GM19397 (cell line): ENCODE data around the gene UGT1A1.

ENCODE experiments used
- ATAC-seq: cut with Tn5 transposase; IDR thresholded peaks from one replicate; pipeline ENCODE4 v1.9.1; 2021; ENCODE audit warnings: mild to moderate bottlenecking, moderate library complexity; ENCODE audit not compliant: unreplicated experiment

UGT1A1 gene

GRCh38 chr2:233756429-233757081 lies 3.5 kb upstream of the UGT1A1 start:
- no peak for ATAC-seq

DNA sequence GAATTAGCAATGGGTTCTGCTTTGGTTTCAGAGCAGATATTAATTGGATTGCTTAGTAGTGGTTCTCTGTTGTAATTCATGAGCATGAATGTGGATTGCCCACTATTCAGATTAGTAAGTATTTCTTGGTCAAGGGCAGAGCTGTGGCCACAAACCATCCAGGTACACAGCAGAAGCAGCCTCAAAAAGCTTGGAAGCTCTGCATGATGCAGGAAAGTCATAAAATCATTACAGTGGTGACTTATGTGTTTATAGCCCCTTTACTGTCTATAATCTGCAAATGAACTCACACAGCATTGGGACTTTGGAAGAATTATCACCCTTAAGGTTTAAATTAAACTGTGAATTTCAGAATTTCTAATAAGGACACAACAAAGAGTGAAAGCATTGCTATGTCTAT lies 1.9 kb upstream of the UGT1A1 start:
- ATAC-seq, result no peak

DNA sequence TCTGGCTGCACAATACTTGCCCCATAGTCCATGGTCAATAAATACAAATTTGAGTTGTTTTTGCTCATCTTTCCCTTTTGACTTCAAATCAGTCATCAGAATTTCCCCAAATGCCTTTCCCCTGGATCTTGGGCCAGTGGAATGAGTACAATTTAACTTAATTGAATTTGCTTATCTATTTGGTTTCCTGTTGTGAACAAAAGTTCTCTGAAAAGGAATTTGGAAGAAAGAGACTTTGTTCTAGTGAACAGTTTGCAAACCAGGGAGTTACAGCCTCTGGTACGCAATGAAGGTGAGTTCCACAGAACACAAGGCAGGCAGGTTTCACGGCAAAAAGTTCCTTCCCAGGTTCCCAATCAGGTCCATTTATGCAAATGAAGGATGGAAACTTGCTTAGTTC lies 1.2 kb upstream of the UGT1A1 start:
- ATAC-seq, result no peak

DNA sequence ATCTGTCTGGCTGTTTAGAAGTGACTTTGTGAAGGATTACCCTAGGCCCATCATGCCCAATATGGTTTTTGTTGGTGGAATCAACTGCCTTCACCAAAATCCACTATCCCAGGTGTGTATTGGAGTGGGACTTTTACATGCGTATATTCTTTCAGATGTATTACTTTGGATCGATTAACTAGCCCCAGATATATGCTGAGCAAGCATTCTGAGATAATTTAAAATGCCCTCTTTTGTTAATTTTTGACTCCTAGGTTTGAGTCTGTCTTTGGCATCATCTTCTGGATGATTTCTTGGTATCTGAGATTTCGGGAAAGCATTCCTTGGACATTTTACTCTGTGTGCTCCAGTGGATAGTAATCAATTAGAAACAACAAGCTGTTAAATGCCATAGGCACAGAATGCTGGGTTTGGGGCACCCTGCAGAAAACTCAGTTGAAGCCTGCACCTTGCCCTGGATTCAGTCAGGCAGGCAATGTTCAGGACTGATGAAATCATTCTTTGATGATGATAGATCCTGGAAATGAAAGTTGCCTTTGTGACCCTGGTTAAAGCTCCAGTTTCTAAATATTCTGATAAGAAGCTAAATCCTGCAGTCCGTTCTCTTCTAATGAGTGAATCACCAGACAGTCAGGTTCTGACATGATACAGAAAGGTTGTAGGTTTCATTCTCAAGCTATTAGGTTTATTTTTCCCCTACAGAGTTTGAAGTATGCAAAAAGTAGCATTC lies 1.1 kb downstream of the UGT1A1 start:
- ATAC-seq, result no peak

DNA sequence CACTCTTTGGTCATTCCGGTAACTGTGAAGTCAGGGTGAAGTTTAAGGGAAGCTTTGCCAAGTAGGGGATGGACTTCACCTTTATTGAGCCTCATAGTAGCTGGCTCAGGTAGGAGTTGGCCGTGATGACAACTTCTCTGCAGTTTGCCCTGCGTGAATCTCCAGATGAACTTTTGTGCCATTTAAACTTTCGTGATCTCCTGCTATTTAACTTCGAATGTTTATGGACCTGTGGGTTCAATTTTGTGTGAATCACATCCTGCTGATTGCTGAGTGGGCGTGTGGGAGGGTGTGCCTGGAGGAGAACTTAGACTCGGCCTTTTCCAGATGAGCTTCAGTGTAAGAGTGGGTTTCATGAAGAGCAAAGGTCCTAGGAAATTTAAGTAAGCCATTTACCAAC lies 4.2 kb downstream of the UGT1A1 start:
- no peak for ATAC-seq

DNA sequence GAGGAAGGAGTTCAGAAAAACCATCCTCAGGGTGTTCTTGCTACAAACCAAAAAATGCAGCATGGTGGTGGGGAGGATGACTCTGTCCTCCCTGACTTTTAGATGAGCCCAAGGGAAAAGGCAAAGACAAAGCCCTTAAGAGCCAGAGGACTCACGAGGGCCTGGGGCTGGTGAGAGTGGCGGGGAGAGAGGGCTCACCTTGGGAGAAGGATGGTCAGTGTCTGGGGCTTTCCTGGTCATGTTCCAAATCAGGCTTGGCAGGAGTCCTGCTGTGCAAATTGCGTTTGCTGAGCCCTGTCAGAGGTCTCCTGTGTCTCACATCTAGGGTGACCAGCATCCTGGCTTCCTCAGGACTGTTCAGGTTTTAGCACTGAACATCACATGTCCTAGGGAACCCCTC lies 4.7 kb downstream of the UGT1A1 start:
- no peak for ATAC-seq

DNA sequence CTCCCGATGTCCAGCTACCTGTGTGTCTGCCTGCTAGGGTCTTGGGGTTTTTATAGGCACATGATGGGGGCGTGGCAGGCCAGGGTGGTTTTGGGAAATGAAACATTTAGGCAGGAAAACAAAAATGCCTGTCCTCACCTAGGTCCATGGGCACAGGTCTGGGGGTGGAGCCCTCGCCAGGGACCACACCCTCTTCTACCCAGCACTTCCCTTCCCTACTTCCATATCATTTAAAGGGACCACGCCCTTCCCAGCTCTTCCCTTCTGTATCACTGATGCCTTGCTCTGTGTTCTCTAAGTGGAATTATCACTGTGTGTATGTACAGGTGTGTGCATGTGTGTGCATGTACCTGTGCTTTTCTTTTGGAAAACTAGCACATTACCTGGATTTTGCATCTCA lies 6.3 kb downstream of the UGT1A1 start:
- ATAC-seq, result no peak

- ATAC-seq, result no peak
These were observed 8.0 kb downstream of the UGT1A1 start for GRCh38 chr2:233768076-233768475.

- ATAC-seq, result no peak
These were observed 9.2 kb downstream of the UGT1A1 start for GRCh38 chr2:233769260-233769659.

DNA sequence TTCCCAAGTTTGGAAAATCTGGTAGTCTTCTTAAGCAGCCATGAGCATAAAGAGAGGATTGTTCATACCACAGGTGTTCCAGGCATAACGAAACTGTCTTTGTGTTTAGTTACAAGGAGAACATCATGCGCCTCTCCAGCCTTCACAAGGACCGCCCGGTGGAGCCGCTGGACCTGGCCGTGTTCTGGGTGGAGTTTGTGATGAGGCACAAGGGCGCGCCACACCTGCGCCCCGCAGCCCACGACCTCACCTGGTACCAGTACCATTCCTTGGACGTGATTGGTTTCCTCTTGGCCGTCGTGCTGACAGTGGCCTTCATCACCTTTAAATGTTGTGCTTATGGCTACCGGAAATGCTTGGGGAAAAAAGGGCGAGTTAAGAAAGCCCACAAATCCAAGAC lies 12.1 kb downstream of the UGT1A1 start:
- no peak for ATAC-seq

GRCh38 chr2:233772583-233772982 lies 12.5 kb downstream of the UGT1A1 start:
- ATAC-seq, result no peak

DNA sequence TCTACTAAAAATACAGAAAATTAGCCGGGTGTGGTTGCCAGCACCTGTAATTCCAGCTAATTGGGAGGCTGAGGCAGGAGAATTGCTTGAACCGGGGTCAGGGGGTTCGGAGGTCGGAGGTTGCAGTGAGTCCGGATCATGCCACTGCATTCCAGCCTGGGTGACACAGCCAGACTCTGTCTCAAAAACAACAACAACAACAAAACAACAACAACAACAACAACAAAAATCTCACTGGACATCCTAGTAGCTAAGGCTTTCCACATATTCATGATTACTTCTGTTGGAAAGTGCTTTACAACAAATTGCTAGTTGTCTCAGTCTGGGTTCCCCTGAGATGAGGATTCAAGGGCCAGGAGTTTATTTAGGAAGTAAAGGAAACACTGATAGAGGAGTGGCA lies 13.8 kb downstream of the UGT1A1 start:
- ATAC-seq, result no peak

GRCh38 chr2:233775414-233775813 lies 15.3 kb downstream of the UGT1A1 start:
- ATAC-seq, result no peak

DNA sequence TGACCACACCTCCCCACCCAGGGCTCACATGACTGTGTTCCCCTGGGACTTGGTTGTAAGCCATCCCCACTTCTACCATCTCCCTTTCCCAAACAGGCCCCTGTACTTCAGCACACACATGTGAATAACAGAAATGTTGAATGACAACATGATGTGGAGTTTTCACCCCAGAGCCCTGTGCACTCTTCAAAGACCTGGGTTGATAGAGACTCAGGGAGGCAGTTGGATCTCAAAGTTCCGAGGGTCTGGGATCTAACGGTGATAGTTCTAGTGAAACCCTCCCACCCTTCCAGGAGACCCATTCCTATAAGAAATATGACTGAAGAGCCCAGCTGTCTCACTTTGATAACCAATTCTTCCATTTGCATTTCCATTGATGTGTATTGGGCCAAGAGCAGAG lies 18.0 kb downstream of the UGT1A1 start, which contains the start of gene MROH2A:
MROH2A (plus strand) TSS at position 301 of the 400 bp plus-strand sequence. CDS start 1,029 bp downstream, outside the sequence.
- ATAC-seq, result no peak

GRCh38 chr2:233779722-233780121 lies 19.7 kb downstream of the UGT1A1 start:
- ATAC-seq, result no peak

GRCh38 chr2:233780771-233781170 lies 20.7 kb downstream of the UGT1A1 start:
- no peak for ATAC-seq

GRCh38 chr2:233789554-233789953 lies 29.5 kb downstream of the UGT1A1 start:
- no peak for ATAC-seq

DNA sequence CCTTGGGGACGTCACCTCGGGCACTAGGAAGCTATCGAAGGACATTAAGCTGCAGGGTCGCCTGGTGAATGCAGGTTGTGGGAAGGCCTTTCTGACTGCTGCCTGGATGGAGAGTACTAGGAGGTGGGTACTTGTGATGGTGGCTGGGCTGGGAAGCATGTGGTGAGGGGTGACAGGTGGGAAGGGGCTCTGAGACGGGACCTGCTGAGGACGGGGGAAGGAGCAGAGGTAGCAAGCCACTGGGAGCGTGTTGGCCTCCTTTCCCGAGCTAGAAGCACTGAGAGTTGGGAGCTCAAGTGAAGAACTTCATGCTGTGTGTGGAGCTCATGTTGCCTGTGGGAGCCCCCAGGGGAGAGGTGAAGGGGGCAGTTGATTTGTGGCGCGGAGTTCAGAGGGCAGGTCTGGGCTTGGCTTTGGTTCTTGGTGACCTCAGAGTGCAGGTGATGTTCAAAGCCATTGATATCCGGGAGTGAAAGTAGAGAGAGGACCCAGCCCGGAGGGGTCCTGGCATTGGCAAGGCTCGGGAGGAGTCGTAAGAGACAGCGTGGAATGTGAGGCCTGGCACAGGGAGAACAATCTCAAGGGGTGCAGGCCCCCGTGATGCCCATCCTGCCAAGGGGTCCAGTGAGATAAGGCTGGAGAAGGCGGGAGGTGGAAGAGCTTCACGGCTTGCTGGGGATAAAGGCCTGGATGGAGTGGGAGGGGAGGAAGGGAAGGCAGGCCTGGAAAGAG lies 31.2 kb downstream of the UGT1A1 start:
- ATAC-seq, result no peak

- no peak for ATAC-seq
These were observed 31.8 kb downstream of the UGT1A1 start for GRCh38 chr2:233791883-233792329.

- ATAC-seq, result no peak
These were observed 32.6 kb downstream of the UGT1A1 start for GRCh38 chr2:233792720-233793119.

- no peak for ATAC-seq
These were observed 33.5 kb downstream of the UGT1A1 start for GRCh38 chr2:233793465-233794127.
